Left ventricle myocardium superior (tissue), 1 donor: ENCODE data around the gene TWF2. TPM values are rescaled to one million over a fixed set of nuclear protein-coding genes. Genes with fewer than 3 reads are reported as not detected.

Experiments used
- ATAC-seq: fragments of 200-7000 bp; cut with Tn5 transposase; one replicate; pipeline ENCODE4 v1.9.1; 2020; ENCODE audit warnings: mild to moderate bottlenecking, moderate library complexity
- DNase-seq: peaks from one replicate; pipeline ENCODE4 v3.0.0-alpha.2; 2020
- intact Hi-C: fragments of 100-400 bp; cut with micrococcal nuclease; formaldehyde crosslinking; loops from one replicate; pipeline ENCODE4 v1.11.0; 2022
- total RNA-seq: library from RNA; stranded (reverse); fragmentation: NEBNext Ultra II Directional; extraction: Animal tissue kit (Norgen Biotek cat#: 25700); gene quantifications from one replicate; pipeline ENCODE4 v1.2.1, GENCODE V29; 2021
- donor health status: DM: no; HTN: yes; CAD: no; lungs with severe emphysema.

TWF2 gene
- total RNA-seq, 1 donor from 2014 or later, result 103 TPM

- intact Hi-C loops, result no loop called here
- DNase-seq, result no peak
- no peak for ATAC-seq
Measured at GRCh38 chr3:52262447-52262846, 23.5 kb upstream of the TWF2 start.

- intact Hi-C loops, result no loop called here
- DNase-seq, result no peak
- ATAC-seq, result no peak
Measured at GRCh38 chr3:52259448-52259847, 20.5 kb upstream of the TWF2 start.

- DNase-seq (no peak), ATAC-seq (no peak)
- intact Hi-C loops, result no loop called here
Measured at GRCh38 chr3:52259035-52259434, 20.1 kb upstream of the TWF2 start.

GRCh38 chr3:52257911-52258310 is 19.0 kb upstream of the TWF2 start:
- intact Hi-C loops, result no loop called here
- no peak for ATAC-seq
- no peak for DNase-seq

GRCh38 chr3:52256622-52257021 is 17.7 kb upstream of the TWF2 start:
- ATAC-seq, result no peak
- intact Hi-C loops, result no loop called here
- no peak for DNase-seq

- no peak for DNase-seq
- intact Hi-C loops, result no loop called here
- ATAC-seq, result no peak
Measured at GRCh38 chr3:52256159-52256558, 17.2 kb upstream of the TWF2 start.

- intact Hi-C loops, result no loop called here
- no peak for ATAC-seq
- no peak for DNase-seq
Measured at GRCh38 chr3:52254608-52255007, 15.7 kb upstream of the TWF2 start.

- intact Hi-C loops, result no loop called here
- DNase-seq (peak; percentile 59), ATAC-seq (peak; percentile 54)
Measured at GRCh38 chr3:52253314-52254304, 14.7 kb upstream of the TWF2 start.

- intact Hi-C loops, result no loop called here
- DNase-seq (no peak), ATAC-seq (no peak)
Measured at GRCh38 chr3:52250122-52250521, 11.2 kb upstream of the TWF2 start.

- no peak for DNase-seq
- intact Hi-C loops, result no loop called here
- no peak for ATAC-seq
Measured at GRCh38 chr3:52249683-52250082, 10.7 kb upstream of the TWF2 start.

- intact Hi-C loops, result no loop called here
- DNase-seq (peak; percentile 73), ATAC-seq (no peak)
Measured at GRCh38 chr3:52248816-52249547, 10.0 kb upstream of the TWF2 start.

- DNase-seq (no peak), ATAC-seq (no peak)
- intact Hi-C loops, result no loop called here
Measured at GRCh38 chr3:52248165-52248541, 9.2 kb upstream of the TWF2 start.

GRCh38 chr3:52247409-52248164 is 8.6 kb upstream of the TWF2 start:
- ATAC-seq (no peak), DNase-seq (no peak)
- intact Hi-C loops, result no loop called here

GRCh38 chr3:52246728-52247408 is 7.9 kb upstream of the TWF2 start:
- DNase-seq (no peak), ATAC-seq (peak; percentile 5)
- intact Hi-C loops, result no loop called here

- intact Hi-C loops, result no loop called here
- DNase-seq (no peak), ATAC-seq (peak; percentile 1)
Measured at GRCh38 chr3:52246264-52246620, 7.3 kb upstream of the TWF2 start.

- peak; percentile 67 for ATAC-seq
- peak; percentile 77 for DNase-seq
- intact Hi-C loops, result no loop called here
Measured at GRCh38 chr3:52245322-52246263, 6.6 kb upstream of the TWF2 start, which contains the start of gene PPM1M. Gene PPM1M, plus strand, starts transcription at chr3:52245759. Its CDS starts 66 bp downstream, at chr3:52245825.

- DNase-seq (no peak), ATAC-seq (peak; percentile 6)
- intact Hi-C loops, result no loop called here
Measured at GRCh38 chr3:52243791-52244628, 5.1 kb upstream of the TWF2 start.
